ENCODE data around the gene TMEM59L. TPM values are rescaled to one million over a fixed set of nuclear protein-coding genes. Genes with fewer than 3 reads are reported as not detected.

Gene TMEM59L
- total RNA-seq, 1 donor from 2014 or later: 0.23 TPM

GRCh38 chr19:18644196-18645034, 31.7 kb downstream of the TMEM59L start:
- no peak overlapping the region for H3K4me3 ChIP-seq (ENCODE audit: low read depth, low read length)
- no peak for DNase-seq (ENCODE audit: low read depth)
- TF ChIP-seq, protein P1, sequence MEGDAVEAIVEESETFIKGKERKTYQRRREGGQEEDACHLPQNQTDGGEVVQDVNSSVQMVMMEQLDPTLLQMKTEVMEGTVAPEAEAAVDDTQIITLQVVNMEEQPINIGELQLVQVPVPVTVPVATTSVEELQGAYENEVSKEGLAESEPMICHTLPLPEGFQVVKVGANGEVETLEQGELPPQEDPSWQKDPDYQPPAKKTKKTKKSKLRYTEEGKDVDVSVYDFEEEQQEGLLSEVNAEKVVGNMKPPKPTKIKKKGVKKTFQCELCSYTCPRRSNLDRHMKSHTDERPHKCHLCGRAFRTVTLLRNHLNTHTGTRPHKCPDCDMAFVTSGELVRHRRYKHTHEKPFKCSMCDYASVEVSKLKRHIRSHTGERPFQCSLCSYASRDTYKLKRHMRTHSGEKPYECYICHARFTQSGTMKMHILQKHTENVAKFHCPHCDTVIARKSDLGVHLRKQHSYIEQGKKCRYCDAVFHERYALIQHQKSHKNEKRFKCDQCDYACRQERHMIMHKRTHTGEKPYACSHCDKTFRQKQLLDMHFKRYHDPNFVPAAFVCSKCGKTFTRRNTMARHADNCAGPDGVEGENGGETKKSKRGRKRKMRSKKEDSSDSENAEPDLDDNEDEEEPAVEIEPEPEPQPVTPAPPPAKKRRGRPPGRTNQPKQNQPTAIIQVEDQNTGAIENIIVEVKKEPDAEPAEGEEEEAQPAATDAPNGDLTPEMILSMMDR (conservative IDR thresholded peaks at IDR 0.05; ENCODE audit: low read depth, low read length): no peak

GRCh38 chr19:18645035-18645511, 32.4 kb downstream of the TMEM59L start:
- TF ChIP-seq, protein P1 (conservative IDR thresholded peaks at IDR 0.05; ENCODE audit: low read depth, low read length): no peak
- no peak overlapping the region for H3K4me3 ChIP-seq (ENCODE audit: low read depth, low read length)
- no peak for DNase-seq (ENCODE audit: low read depth)

GRCh38 chr19:18646535-18647370, 34.1 kb downstream of the TMEM59L start:
- TF ChIP-seq, protein P1 (conservative IDR thresholded peaks at IDR 0.05; ENCODE audit: low read depth, low read length): no peak
- H3K4me3 ChIP-seq (ENCODE audit: low read depth, low read length): no peak overlapping the region
- DNase-seq (ENCODE audit: low read depth): no peak

DNA sequence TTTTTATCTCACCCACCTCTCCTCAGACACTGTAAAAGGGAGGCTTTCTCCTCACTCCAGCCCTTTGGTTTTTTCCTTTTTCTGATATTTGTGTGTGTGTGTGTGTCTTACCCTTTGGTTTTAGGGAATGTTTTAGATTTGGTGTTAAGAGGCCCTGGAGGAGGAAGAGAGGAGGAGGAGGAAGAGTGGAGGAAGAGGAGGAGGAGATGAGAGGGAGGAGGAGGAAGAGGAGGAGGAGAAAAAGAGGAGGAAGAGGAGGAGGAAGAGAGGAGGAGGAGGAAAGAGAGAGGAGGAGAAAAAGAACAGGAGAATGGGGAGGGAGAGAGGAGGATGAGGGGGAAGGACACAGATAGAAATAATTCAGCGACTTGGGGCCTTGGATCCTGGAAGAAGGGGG, 34.7 kb downstream of the TMEM59L start:
- TF ChIP-seq, protein P1 (conservative IDR thresholded peaks at IDR 0.05; ENCODE audit: low read depth, low read length): no peak
- DNase-seq (ENCODE audit: low read depth): no peak
- no peak overlapping the region for H3K4me3 ChIP-seq (ENCODE audit: low read depth, low read length)

GRCh38 chr19:18647807-18648206, 35.1 kb downstream of the TMEM59L start:
- DNase-seq (ENCODE audit: low read depth): no peak
- H3K4me3 ChIP-seq (ENCODE audit: low read depth, low read length): no peak overlapping the region
- TF ChIP-seq, protein P1 (conservative IDR thresholded peaks at IDR 0.05; ENCODE audit: low read depth, low read length): no peak

DNA sequence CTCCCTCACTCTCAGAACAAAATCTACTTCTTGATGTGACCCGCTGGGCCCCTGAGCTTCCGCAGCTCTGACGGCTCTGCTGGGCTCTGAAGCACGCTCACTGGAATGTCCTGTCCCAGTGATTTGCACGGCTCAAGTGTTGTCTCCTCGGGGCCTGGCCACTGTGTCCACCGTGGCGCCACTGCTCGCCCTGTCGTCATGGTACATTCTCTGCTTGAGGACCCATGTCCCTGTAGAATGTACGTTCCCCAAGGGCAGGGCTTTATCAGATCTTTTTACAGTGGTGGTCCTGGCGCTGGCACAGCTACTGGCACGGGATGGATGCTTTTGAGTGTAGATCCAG, 36.3 kb downstream of the TMEM59L start:
- TF ChIP-seq, protein P1 (conservative IDR thresholded peaks at IDR 0.05; ENCODE audit: low read depth, low read length): no peak
- no peak overlapping the region for H3K4me3 ChIP-seq (ENCODE audit: low read depth, low read length)
- DNase-seq (ENCODE audit: low read depth): no peak
